A549 treated with Mapracorat at 1 μM for 4 hours (cell line): ENCODE data around the gene SELENOS. TPM values are rescaled to one million over a fixed set of nuclear protein-coding genes. Genes with fewer than 3 reads are reported as not detected.

Experiments used
- total RNA-seq: library from RNA; stranded (reverse); fragments of 200-300 nt; extraction: Qiagen RNA extraction; gene quantifications from 5 replicates; pipeline ENCODE4 v1.2.3, GENCODE V29; 2022

Gene SELENOS, protein sequence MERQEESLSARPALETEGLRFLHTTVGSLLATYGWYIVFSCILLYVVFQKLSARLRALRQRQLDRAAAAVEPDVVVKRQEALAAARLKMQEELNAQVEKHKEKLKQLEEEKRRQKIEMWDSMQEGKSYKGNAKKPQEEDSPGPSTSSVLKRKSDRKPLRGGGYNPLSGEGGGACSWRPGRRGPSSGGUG
- total RNA-seq: 155 to 169 TPM (median 161 TPM) in 5 replicates

DNA sequence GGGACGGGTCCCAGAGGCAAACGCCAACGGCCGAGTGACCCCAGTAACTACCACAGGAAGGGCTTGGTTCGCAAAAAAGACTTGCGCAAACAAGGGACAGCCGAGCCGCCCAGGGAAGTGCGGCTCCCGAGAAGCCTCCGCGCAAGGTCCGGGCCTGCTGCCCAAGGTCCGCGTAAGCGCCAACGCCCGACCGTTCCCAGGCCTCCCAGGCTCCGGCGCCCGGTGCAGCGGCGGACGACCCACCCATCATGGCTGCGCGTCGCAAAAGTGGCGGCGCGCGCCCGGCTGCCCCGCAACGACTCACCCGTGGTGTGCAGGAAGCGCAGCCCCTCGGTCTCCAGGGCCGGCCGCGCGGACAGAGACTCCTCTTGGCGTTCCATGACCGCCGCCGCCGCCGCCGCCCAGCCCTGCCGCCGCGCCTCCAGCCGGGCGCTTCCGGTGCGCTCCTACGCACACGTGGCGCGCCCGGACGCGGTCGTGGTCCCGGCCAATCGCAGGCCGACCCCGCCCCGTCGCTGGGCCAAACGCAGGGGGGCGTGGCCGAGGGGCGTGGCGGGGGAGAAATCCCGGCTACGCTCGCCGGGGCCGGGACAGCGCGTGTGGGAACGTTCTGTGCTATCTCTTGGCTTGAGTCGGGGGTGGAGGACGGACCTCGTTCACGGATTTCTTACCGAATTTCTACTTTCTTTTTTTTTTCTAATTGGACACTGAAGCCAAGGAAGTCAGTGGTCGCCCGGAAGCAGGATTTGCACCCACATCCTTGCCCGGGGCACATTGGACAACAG is at the start of gene SELENOS:
Gene SELENOS (minus strand): TSS at position 448 of the 785 bp plus-strand sequence. CDS start 68 bp downstream, at position 380.

DNA sequence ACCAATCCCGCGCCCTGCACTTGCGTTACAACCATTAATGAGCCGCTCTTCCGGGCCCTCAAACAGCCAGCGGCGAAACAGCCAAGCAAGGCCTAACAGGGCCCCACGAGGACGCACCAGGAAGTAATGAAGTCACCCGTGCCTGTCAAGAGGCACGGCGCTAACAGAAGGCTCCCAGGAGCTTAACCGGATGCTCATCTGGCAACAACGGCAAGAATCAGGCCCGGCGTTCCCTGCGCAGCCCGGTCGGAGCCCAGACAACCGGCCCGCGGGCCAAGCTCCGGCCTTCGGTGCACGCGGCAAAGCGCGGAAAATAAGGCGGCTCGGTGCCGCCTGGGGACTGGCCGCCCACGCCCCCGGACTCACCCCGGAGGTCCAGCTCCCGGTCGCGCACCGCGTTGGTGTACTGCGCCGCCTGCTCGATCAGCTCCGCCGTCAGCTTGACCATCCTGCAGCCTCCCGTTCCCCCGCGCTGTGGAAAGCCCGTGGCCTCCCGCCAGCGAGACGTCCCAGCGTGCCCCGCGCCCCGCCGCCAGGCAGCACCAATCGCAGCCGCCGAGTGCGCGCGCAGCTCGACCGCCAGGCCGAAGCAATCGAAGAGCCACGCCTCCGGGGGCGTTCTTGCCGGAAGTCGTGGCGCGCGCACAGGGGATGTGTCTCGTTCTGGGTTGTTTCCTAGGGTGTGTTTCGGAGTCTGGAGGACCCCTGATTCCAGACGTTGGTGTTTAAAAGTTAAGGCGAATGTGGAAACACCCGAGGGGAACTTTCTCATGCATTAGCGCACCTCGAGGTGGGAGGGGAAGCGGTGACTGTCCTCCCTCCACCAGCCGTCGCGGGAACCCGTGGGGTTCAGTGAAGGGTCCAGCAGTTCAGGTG is 17.7 kb upstream of the SELENOS start, which contains the start of gene SNRPA1:
Gene SNRPA1 (minus strand): TSS at position 518 of the 876 bp plus-strand sequence. CDS start 70 bp downstream, at position 448.

DNA sequence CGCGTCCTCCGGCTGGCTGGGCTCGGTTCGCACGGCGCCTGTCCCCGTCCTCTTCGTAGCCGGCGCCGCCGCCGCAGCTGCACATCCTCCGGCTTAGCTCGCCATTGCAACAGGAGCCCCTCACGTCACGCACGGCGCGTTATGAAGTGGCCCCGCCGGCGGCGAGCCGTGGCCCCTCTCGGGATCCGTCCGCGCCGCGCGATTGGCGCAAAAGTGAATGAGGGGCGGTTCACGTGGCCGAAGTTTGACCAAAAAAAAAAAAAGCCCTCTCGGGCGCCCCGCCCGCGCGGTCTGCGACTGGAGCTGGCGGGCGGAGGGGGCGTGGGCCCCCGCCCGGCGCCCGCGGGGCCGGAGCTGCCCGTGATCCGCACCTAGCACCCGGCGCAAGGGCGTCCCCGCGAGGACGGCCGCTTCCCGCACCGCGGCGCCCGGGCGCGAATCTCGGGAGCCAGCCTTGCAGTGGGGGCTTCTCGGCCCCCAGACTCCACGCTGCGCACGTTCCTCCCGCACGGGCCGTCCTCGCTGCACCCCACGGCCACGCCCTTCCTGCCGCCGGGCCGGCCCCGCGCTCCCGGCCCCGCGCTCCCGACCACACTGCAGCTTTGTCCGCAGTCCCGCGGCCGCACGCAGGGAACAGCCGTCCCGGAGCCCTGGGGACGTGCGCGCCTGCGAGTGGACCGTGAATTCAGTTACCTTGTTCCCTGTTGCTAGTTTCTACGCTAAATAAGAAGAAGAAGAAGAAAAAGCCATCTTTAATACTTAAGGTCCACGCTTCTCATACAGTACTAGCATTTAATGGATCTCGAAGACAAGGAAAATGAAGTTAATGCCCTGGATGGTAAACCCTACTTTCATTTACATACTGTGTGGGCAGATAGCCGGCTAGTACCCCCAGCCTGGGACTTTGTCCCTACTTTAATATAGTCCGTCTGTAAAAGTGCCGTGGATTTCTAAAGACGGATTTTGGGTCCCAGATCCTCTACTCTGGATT is 25.2 kb downstream of the SELENOS start, which contains the start of gene CHSY1:
Gene CHSY1 (minus strand): TSS at position 219 of the 991 bp plus-strand sequence. CDS start 592 bp downstream, outside the sequence.

Other genes with a start within 250 kb of the SELENOS start
- gene CHSY1, start 25.4 kb downstream of the SELENOS start, total RNA-seq: 22.5 to 27.4 TPM (median 26.0 TPM) in 5 replicates
- 104 to 131 TPM (median 112 TPM) in 5 replicates for gene SNRPA1, start 17.8 kb upstream of the SELENOS start, total RNA-seq
- gene PCSK6, start 212.2 kb upstream of the SELENOS start, total RNA-seq: 9.0 to 12.4 TPM (median 10.4 TPM) in 5 replicates